ENCODE measurements around the gene PCDH20. TPM values are rescaled to one million over a fixed set of nuclear protein-coding genes. Genes with fewer than 3 reads are reported as not detected.

Gene PCDH20
- 1 to 10 TPM; 1.0 to 5.4 (median 2.5) TPM for total RNA-seq

GRCh38 chr13:61415749-61416148 lies at the start of gene PCDH20:
TSS of gene PCDH20 (minus strand) at chr13:61415849. CDS start at chr13:61415158, 691 bp downstream.
- intact Hi-C loops (cut with DNase I; ENCODE audit: low total_unique reads) = no loop called here
- 25 to 37% methylated on average over 3 of the region's 3 CpGs for WGBS, 2 donors

GRCh38 chr13:61463024-61463423 lies 47.4 kb upstream of the PCDH20 start:
- DNase-seq (ENCODE audit: low spot score in 2 of 2) = no peak
- intact Hi-C loops (cut with DNase I; ENCODE audit: low total_unique reads) = no loop called here
- H3K4me3 ChIP-seq (ENCODE audit: low read depth, poor library complexity, severe bottlenecking) = no peak overlapping the region
- TF ChIP-seq, protein P1, sequence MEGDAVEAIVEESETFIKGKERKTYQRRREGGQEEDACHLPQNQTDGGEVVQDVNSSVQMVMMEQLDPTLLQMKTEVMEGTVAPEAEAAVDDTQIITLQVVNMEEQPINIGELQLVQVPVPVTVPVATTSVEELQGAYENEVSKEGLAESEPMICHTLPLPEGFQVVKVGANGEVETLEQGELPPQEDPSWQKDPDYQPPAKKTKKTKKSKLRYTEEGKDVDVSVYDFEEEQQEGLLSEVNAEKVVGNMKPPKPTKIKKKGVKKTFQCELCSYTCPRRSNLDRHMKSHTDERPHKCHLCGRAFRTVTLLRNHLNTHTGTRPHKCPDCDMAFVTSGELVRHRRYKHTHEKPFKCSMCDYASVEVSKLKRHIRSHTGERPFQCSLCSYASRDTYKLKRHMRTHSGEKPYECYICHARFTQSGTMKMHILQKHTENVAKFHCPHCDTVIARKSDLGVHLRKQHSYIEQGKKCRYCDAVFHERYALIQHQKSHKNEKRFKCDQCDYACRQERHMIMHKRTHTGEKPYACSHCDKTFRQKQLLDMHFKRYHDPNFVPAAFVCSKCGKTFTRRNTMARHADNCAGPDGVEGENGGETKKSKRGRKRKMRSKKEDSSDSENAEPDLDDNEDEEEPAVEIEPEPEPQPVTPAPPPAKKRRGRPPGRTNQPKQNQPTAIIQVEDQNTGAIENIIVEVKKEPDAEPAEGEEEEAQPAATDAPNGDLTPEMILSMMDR (IDR thresholded peaks at IDR 0.05) = no peak
- TF ChIP-seq POLR2A (IDR thresholded peaks at IDR 0.05) = no peak
- 80 to 85% methylated on average over 1 of the region's 1 CpG for whole genome bisulfite sequencing, 2 donors

More at GRCh38 chr13:61415749-61416148, at the start of gene PCDH20:
- TF ChIP-seq, protein P1 (IDR thresholded peaks at IDR 0.05) = no peak
- TF ChIP-seq POLR2A (IDR thresholded peaks at IDR 0.05) = no peak
- no peak for DNase-seq (ENCODE audit: low spot score in 2 of 2)
- H3K4me3 ChIP-seq (ENCODE audit: low read depth, poor library complexity, severe bottlenecking) = no peak within 1 kb of the TSS

- no peak overlapping the region for H3K4me3 ChIP-seq (ENCODE audit: low read depth, poor library complexity, severe bottlenecking)
- TF ChIP-seq, protein P1 (IDR thresholded peaks at IDR 0.05) = no peak
- TF ChIP-seq POLR2A (IDR thresholded peaks at IDR 0.05) = no peak
- WGBS, 2 donors = 58 to 63% methylated on average over 1 of the region's 1 CpG
- DNase-seq (ENCODE audit: low spot score in 2 of 2) = no peak
- intact Hi-C loops (cut with DNase I; ENCODE audit: low total_unique reads) = no loop called here
Measured at GRCh38 chr13:61453121-61453520, 37.5 kb upstream of the PCDH20 start.

DNA sequence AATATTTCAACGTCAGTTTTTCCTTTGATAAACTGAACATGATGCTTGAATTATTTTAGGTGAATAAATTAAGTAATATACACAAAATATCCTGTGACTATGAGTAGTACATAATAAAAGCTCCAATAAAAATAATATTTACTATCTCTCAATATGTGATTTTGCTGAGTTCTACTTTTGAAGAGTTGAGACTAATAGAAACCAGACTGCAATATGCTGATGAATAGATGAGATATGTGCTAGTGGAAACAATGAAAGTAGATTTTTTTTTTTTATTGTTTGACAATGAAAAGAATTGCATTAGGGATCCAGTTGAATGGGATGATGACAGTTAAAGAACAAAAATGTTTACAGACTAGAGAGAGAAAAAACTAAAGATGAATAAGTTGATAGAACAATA lies 16.4 kb upstream of the PCDH20 start:
- 66 to 74% methylated on average over 1 of the region's 1 CpG for WGBS, 2 donors
- DNase-seq (ENCODE audit: low spot score in 2 of 2) = no peak
- intact Hi-C loops (cut with DNase I; ENCODE audit: low total_unique reads) = no loop called here
- no peak overlapping the region for H3K4me3 ChIP-seq (ENCODE audit: low read depth, poor library complexity, severe bottlenecking)
- TF ChIP-seq, protein P1 (IDR thresholded peaks at IDR 0.05) = no peak
- TF ChIP-seq POLR2A (IDR thresholded peaks at IDR 0.05) = no peak

GRCh38 chr13:61423915-61424314 lies 8.3 kb upstream of the PCDH20 start:
- WGBS, 2 donors = 70 to 77% methylated on average over 1 of the region's 1 CpG
- no peak for TF ChIP-seq POLR2A (IDR thresholded peaks at IDR 0.05)
- TF ChIP-seq, protein P1 (IDR thresholded peaks at IDR 0.05) = no peak
- H3K4me3 ChIP-seq (ENCODE audit: low read depth, poor library complexity, severe bottlenecking) = no peak overlapping the region
- intact Hi-C loops (cut with DNase I; ENCODE audit: low total_unique reads) = no loop called here
- DNase-seq (ENCODE audit: low spot score in 2 of 2) = no peak

DNA sequence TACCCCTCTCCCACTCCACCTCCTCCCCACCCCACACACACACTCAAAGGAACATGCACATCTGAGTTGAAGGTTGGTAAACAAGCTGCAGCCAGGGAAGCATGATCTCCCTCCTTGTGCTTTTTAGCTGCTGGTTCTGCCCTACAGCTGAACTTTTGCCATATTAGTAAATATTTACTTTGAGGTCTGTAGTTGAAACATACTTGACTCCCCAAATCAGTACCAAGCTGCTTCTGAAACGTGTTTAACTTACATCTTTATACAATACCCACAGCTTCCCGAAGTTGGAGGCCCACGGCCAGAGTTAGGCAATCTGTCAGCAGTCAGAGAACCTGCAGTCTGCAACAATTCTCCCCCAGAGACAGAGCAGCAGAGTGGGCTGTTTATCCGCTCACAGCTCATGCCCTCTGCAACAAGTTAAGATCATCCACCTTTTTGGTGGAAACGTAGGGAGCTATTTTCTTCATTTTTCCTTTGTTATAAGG lies 1.5 kb upstream of the PCDH20 start:
- 63 to 69% methylated on average over 5 of the region's 5 CpGs for WGBS, 2 donors
- no peak overlapping the region for H3K4me3 ChIP-seq (ENCODE audit: low read depth, poor library complexity, severe bottlenecking)
- TF ChIP-seq, protein P1 (IDR thresholded peaks at IDR 0.05) = no peak
- TF ChIP-seq POLR2A (IDR thresholded peaks at IDR 0.05) = no peak
- intact Hi-C loops (cut with DNase I; ENCODE audit: low total_unique reads) = no loop called here
- no peak for DNase-seq (ENCODE audit: low spot score in 2 of 2)

All from lower leg skin (tissue), 4 donors.